GM23248 (cell line): ENCODE results near the gene COL16A1. TPM values are rescaled to one million over a fixed set of nuclear protein-coding genes. Genes with fewer than 3 reads are reported as not detected.

Experiments
- DNase-seq: peaks from one replicate; pipeline ENCODE4 v3.0.0-alpha.2; 2015
- H2AFZ ChIP-seq: fragments of 200-600 bp; sonication (generic); 2 replicates; pipeline ENCODE4 v1.6.1; 2016; ENCODE audit warnings: antibody characterized with exemption
- H3F3A ChIP-seq: fragments of 200-600 bp; sonication (generic); 2 replicates; pipeline ENCODE4 v1.6.1; 2016; ENCODE audit warnings: mild to moderate bottlenecking, antibody characterized with exemption, mixed run types; ENCODE audit not compliant: insufficient read depth
- H3K27ac ChIP-seq: fragments of 200-600 bp; sonication (generic); 2 replicates; pipeline ENCODE4 v1.5.1; 2016; ENCODE audit warnings: mild to moderate bottlenecking
- H3K27me3 ChIP-seq: fragments of 200-600 bp; sonication (generic); replicated peaks from 2 replicates; pipeline ENCODE4 v1.6.1; 2016; ENCODE audit warnings: mild to moderate bottlenecking; ENCODE audit not compliant: insufficient read depth
- H3K36me3 ChIP-seq: fragments of 200-600 bp; sonication (generic); 2 replicates; pipeline ENCODE4 v1.6.1; 2016; ENCODE audit warnings: low read depth, mild to moderate bottlenecking
- H3K4me1 ChIP-seq: fragments of 200-600 bp; sonication (generic); 2 replicates; pipeline ENCODE4 v1.6.1; 2016; ENCODE audit warnings: mild to moderate bottlenecking; ENCODE audit not compliant: insufficient read depth
- H3K4me2 ChIP-seq: fragments of 200-600 bp; sonication (generic); one replicate; pipeline ENCODE4 v1.6.1; 2016; ENCODE audit warnings: mild to moderate bottlenecking; ENCODE audit not compliant: unreplicated experiment
- H3K4me3 ChIP-seq: fragments of 200-600 bp; sonication (generic); 2 replicates; pipeline ENCODE4 v1.5.1; 2016; ENCODE audit warnings: mild to moderate bottlenecking
- H3K79me2 ChIP-seq: fragments of 200-600 bp; sonication (generic); 2 replicates; pipeline ENCODE4 v1.6.1; 2016; ENCODE audit warnings: mild to moderate bottlenecking; ENCODE audit not compliant: insufficient read depth
- H3K9ac ChIP-seq: fragments of 200-600 bp; sonication (generic); 2 replicates; pipeline ENCODE4 v1.6.1; 2016; ENCODE audit warnings: mild to moderate bottlenecking
- H3K9me2 ChIP-seq: fragments of 200-600 bp; sonication (generic); 2 replicates; pipeline ENCODE4 v1.6.1; 2016; ENCODE audit warnings: mixed run types, mild to moderate bottlenecking, moderate library complexity; ENCODE audit not compliant: insufficient read depth
- H3K9me3 ChIP-seq: fragments of 200-600 bp; sonication (generic); one replicate; pipeline ENCODE4 v1.6.1; 2017; ENCODE audit warnings: low read depth
- H4K20me1 ChIP-seq: fragments of 200-600 bp; sonication (generic); 2 replicates; pipeline ENCODE4 v1.6.0; 2016; ENCODE audit not compliant: insufficient read depth
- EZH2 ChIP-seq: fragments of 200-600 bp; sonication (generic); IDR thresholded peaks from 2 replicates; pipeline ENCODE4 v1.6.1; 2018; ENCODE audit warnings: antibody characterized with exemption, mild to moderate bottlenecking; ENCODE audit not compliant: insufficient read depth, poor library complexity, severe bottlenecking
- EZH2phosphoT487 ChIP-seq: fragments of 200-600 bp; sonication (generic); IDR thresholded peaks from 2 replicates; pipeline ENCODE4 v1.6.1; 2018; ENCODE audit warnings: antibody characterized with exemption, moderate library complexity, mild to moderate bottlenecking, low read depth; ENCODE audit not compliant: insufficient read depth
- WGBS, 2 experiments: methylation state at CpG; one replicate each; pipeline ENCODE4 v1.1.6; 2015 to 2017; ENCODE audit warnings: low lambda C conversion rate in 2 of 2, low coverage in 1 of 2; ENCODE audit errors: missing lambda C conversion rate in 2 of 2; 5-methylcytosine and 5-hydroxymethylcytosine counted together
- in situ Hi-C: fragments of 300-500 bp; cut with MboI; formaldehyde crosslinking; loops from 2 replicates; pipeline ENCODE4 v1.15.0; 2020
- polyA plus RNA-seq: library from polyadenylated mRNA; unstranded; fragments of >200 nt; fragmentation: Nextera tagmentation; extraction: Ambion mirVana; gene quantifications from 2 replicates; pipeline ENCODE4 v1.2.1, GENCODE V29; 2016
- total RNA-seq: library from RNA; depleted of rRNA; stranded (reverse); fragments of >200 nt; shearing (Covaris generic); gene quantifications from 2 replicates; pipeline ENCODE4 v1.2.3, GENCODE V29; 2014

COL16A1 gene
- total and polyA plus RNA-seq, 2 experiments from 2014 or later = 67.3 to 247 TPM

DNA sequence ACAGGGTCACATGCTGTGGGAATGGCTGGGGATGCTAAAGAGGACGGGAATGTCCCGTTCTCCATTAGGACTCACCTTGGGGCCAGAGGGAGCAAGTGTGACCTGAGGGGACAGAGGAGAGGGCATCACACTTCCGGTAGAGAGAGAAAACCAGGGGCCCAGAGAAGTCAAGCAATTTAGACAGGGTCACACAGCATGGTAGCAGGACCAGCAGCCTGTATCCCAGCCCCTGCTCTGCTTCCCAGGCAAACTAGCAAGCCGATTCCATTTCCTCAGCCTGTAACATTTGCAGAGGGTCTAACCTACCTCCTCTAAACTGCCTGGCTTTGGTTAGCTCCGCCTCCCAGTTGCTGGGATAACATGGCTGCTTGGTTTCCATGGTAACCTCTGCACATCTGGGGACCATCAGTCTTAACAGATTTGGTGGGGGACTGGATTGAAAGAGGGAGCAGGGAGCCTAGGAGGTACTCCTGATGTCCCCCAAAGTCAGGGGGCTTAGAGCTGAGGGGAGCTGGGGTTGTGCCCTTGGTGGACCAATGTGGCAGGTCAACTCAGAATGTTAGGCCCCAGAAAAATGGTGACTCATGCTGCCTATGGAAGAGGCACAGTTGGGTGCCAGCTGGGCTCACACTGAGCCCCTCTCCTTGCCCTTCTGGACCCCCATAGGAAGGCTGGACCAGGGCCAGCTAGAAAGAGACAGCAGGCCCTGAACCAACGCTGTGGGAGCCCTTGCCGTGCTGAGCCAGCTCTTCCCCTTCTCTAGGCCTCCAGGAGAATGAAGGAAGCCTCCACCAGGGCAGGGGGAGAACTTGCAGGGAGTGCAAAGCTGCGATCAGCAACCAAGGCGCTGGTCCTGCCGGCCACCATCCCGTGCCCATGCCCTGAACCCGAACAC lies 9.5 kb downstream of the COL16A1 start:
- TF ChIP-seq EZH2 = no peak
- TF ChIP-seq EZH2phosphoT487 = no peak
- Histone ChIP-seq H3K27me3 (no peaks in the 10 kb centered on the region), H3K27ac (no peak overlapping the region), H3K4me2 (no peak overlapping the region), H3K9me2 (no peaks in the 10 kb centered on the region), H2AFZ (no peak overlapping the region), H3K79me2 (peaks cover 16% of the 10 kb centered on the region), H3F3A (no peaks in the 10 kb centered on the region; the same call in 1 of the 2 replicates), H3K4me1 (peaks cover 14% of the 10 kb centered on the region), H3K36me3 (peaks cover 31% of the 10 kb centered on the region), H3K9me3 (no peaks in the 10 kb centered on the region), H3K9ac (no peak overlapping the region), H3K4me3 (no peak overlapping the region), H4K20me1 (no peaks in the 10 kb centered on the region)
- no peak for DNase-seq
- WGBS, 2 experiments = 64 to 67% methylated on average over 12 of the region's 12 CpGs
- in situ Hi-C loops = no loop called here

GRCh38 chr1:31693231-31693630 lies 10.6 kb downstream of the COL16A1 start:
- no peak for DNase-seq
- in situ Hi-C loops = no loop called here
- no peak for TF ChIP-seq EZH2phosphoT487
- TF ChIP-seq EZH2 = no peak

GRCh38 chr1:31691951-31692350 lies 11.9 kb downstream of the COL16A1 start:
- Histone ChIP-seq H3K9me2 (no peaks in the 10 kb centered on the region), H3K27me3 (no peaks in the 10 kb centered on the region), H3K79me2 (no peaks in the 10 kb centered on the region), H3K4me1 (peaks cover 18% of the 10 kb centered on the region), H3F3A (no peaks in the 10 kb centered on the region), H3K4me3 (no peak overlapping the region), H3K9ac (no peak overlapping the region), H3K27ac (no peak overlapping the region), H3K4me2 (no peak overlapping the region), H3K9me3 (no peaks in the 10 kb centered on the region), H2AFZ (no peak overlapping the region), H3K36me3 (peaks cover 19% of the 10 kb centered on the region), H4K20me1 (no peaks in the 10 kb centered on the region)
- DNase-seq = no peak
- in situ Hi-C loops = no loop called here
- 90 to 93% methylated on average over 11 of the region's 11 CpGs for WGBS, 2 experiments
- TF ChIP-seq EZH2phosphoT487 (no peak), EZH2 (no peak)

More at GRCh38 chr1:31693231-31693630, 10.6 kb downstream of the COL16A1 start:
- Histone ChIP-seq H3K9me2 (no peaks in the 10 kb centered on the region), H3F3A (no peaks in the 10 kb centered on the region), H3K9me3 (no peaks in the 10 kb centered on the region), H3K79me2 (peaks cover 6% of the 10 kb centered on the region; the same call in 1 of the 2 replicates), H3K36me3 (peaks cover 24% of the 10 kb centered on the region), H3K4me2 (no peak overlapping the region), H3K27ac (no peak overlapping the region), H3K4me1 (peaks cover 18% of the 10 kb centered on the region), H3K9ac (no peak overlapping the region), H4K20me1 (no peaks in the 10 kb centered on the region), H3K4me3 (no peak overlapping the region), H2AFZ (no peak overlapping the region), H3K27me3 (no peaks in the 10 kb centered on the region)
- WGBS, 2 experiments = 61 to 66% methylated on average over 7 to 10 of the region's 10 CpGs

DNA sequence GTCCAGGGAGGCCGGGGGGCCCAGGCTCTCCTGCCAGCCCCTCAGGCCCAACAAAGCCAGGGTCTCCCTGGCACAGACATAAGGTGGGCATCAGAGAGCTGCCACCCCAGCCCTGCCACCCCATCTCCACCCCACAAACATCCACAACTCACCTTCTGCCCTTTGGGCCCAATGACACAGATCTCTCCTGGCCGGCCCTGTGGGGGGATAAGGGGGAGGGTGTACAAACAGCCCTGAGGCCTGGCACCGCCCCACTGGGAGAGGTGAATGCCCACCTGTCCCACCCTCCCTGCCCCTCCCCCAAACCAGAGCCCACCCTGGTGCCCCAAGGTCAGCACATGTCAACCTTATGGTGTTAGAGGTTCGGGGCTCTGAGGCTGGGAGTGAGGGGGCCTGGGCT lies 12.4 kb downstream of the COL16A1 start:
- H3K27me3 ChIP-seq = no peaks in the 10 kb centered on the region
- DNase-seq = no peak
- peaks cover 17% of the 10 kb centered on the region for H3K36me3 ChIP-seq
- 79 to 86% methylated on average over 2 to 4 of the region's 4 CpGs for WGBS, 2 experiments
- no peaks in the 10 kb centered on the region for H3F3A ChIP-seq
- H3K9ac ChIP-seq = no peak overlapping the region
- H3K9me3 ChIP-seq = no peaks in the 10 kb centered on the region
- TF ChIP-seq EZH2phosphoT487 = no peak
- TF ChIP-seq EZH2 = no peak
- H4K20me1 ChIP-seq = no peaks in the 10 kb centered on the region
- no peak overlapping the region for H3K4me3 ChIP-seq
- no peak overlapping the region for H3K4me2 ChIP-seq
- H3K9me2 ChIP-seq = no peaks in the 10 kb centered on the region
- no peak overlapping the region for H2AFZ ChIP-seq
- no peaks in the 10 kb centered on the region for H3K79me2 ChIP-seq
- peaks cover 18% of the 10 kb centered on the region for H3K4me1 ChIP-seq
- in situ Hi-C loops = no loop called here
- H3K27ac ChIP-seq = no peak overlapping the region
